Mononuclear cell (primary cell): Measurements from ENCODE around the gene OR2A1. TPM values are rescaled to one million over a fixed set of nuclear protein-coding genes. Genes with fewer than 3 reads are reported as not detected.
"Not testable (repeated sequence)": the region's sequence is repeated elsewhere in the genome, so short reads cannot be mapped to it uniquely, and the experiment has no call there.

Source experiments
- H3K27me3 ChIP-seq: 2 replicates; pipeline ENCODE4 v1.6.0; 2011; ENCODE audit warnings: low read length, control low read depth; ENCODE audit not compliant: insufficient read depth
- H3K4me1 ChIP-seq: 2 replicates; pipeline ENCODE4 v1.5.1; 2011; ENCODE audit warnings: mild to moderate bottlenecking, low read length, control low read depth; ENCODE audit not compliant: insufficient read depth
- H3K4me3 ChIP-seq: 2 replicates; pipeline ENCODE4 v1.5.1; 2011; ENCODE audit warnings: mild to moderate bottlenecking, low read length, moderate library complexity
- H3K9me3 ChIP-seq: 2 replicates; pipeline ENCODE4 v1.5.1; 2011; ENCODE audit warnings: low read depth, mild to moderate bottlenecking, control low read depth, low read length
- total RNA-seq: library from RNA; depleted of rRNA; stranded (reverse); fragments of >200 nt; gene quantifications from one replicate; pipeline ENCODE4 v1.2.3, GENCODE V29; 2012

The OR2A1 gene, protein sequence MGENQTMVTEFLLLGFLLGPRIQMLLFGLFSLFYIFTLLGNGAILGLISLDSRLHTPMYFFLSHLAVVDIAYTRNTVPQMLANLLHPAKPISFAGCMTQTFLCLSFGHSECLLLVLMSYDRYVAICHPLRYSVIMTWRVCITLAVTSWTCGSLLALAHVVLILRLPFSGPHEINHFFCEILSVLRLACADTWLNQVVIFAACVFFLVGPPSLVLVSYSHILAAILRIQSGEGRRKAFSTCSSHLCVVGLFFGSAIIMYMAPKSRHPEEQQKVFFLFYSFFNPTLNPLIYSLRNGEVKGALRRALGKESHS
- not detected for total RNA-seq

- H3K4me1 ChIP-seq, H3K27me3 ChIP-seq, H3K9me3 ChIP-seq, H3K4me3 ChIP-seq: not testable (repeated sequence)
Observed at GRCh38 chr7:144311872-144312469, at the start of gene OR2A1. OR2A1 (plus strand) TSS chr7:144312419; CDS start chr7:144318125, 5,706 bp downstream.

GRCh38 chr7:144264692-144265091 lies 47.5 kb upstream of the OR2A1 start, which contains the start of gene OR2A7:
OR2A7 (minus strand) TSS chr7:144264792; CDS start chr7:144259628, 5,164 bp downstream.
- H3K4me3 ChIP-seq, H3K4me1 ChIP-seq, H3K27me3 ChIP-seq, H3K9me3 ChIP-seq: not testable (repeated sequence)

GRCh38 chr7:144269188-144269587 lies 43.0 kb upstream of the OR2A1 start, which contains the start of gene CTAGE8:
CTAGE8 (minus strand) TSS chr7:144269288; CDS start chr7:144269250, 38 bp downstream.
- not testable (repeated sequence) for H3K4me3 ChIP-seq, H3K4me1 ChIP-seq, H3K9me3 ChIP-seq, H3K27me3 ChIP-seq

DNA sequence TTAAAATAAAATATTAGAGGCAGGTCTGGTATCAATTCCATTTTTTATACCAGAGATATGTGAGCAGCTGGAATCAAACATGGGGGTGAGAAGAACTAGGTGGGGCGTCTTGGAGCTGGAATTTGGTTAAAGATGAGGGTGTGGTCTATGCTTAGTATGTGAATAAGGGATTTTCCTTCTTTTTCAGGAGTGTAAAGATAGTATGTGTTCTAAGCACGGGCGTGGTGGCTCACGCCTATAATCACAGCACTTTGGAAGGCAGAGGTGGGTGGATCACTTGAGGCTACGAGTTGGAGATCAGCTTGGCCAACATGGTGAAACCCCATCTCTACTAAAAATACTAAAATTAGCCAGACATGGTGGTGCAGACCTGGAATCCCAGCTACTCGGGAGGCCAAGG lies 36.9 kb upstream of the OR2A1 start:
- not testable (repeated sequence) for H3K27me3 ChIP-seq, H3K9me3 ChIP-seq, H3K4me3 ChIP-seq, H3K4me1 ChIP-seq

DNA sequence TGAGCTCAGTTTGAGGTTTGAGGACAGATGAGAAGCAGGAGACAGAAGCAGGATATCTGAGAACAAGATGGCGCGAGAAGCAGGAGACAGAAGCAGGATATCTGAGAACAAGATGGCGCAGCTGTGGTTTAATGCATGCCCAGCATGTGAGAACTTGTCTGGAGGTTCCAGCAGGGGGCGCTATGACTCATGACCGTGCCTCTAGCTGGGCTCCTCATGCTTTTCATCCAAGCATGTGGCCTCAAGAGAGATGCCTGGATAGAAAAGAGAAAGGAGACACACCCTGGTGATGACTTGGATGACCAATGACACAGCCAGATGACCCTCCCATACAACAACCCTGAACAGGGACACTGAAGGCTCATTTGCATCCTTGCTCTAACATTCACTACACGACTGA lies 32.2 kb upstream of the OR2A1 start:
- not testable (repeated sequence) for H3K9me3 ChIP-seq

GRCh38 chr7:144281981-144282380 lies 30.2 kb upstream of the OR2A1 start:
- not testable (repeated sequence) for H3K4me3 ChIP-seq, H3K9me3 ChIP-seq, H3K27me3 ChIP-seq, H3K4me1 ChIP-seq

More for the DNA sequence above, 32.2 kb upstream of the OR2A1 start:
- H3K4me3 ChIP-seq, H3K4me1 ChIP-seq, H3K27me3 ChIP-seq: not testable (repeated sequence)

DNA sequence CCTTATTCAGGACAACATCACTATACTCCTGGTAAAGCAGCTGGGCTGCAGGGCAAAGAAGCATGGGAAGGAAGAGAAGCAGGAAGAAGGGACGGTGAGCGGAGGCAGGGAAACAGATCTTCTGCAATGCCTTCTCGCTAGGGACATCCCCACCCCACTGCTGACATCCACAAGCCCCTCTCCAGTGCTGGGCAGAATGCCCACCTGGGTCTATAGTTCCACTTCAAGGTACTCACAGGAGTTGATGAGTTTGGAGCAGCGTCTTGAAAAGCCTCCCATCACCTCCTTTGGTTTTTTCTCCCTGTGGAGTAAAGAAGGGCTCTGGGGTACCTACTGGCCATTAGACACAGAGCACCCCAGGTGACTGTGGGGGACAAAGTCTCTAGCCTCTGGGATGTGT lies 29.7 kb upstream of the OR2A1 start:
- H3K27me3 ChIP-seq, H3K4me1 ChIP-seq, H3K4me3 ChIP-seq, H3K9me3 ChIP-seq: not testable (repeated sequence)

- H3K4me3 ChIP-seq, H3K27me3 ChIP-seq, H3K9me3 ChIP-seq, H3K4me1 ChIP-seq: not testable (repeated sequence)
Observed at GRCh38 chr7:144283716-144284115, 28.5 kb upstream of the OR2A1 start.

DNA sequence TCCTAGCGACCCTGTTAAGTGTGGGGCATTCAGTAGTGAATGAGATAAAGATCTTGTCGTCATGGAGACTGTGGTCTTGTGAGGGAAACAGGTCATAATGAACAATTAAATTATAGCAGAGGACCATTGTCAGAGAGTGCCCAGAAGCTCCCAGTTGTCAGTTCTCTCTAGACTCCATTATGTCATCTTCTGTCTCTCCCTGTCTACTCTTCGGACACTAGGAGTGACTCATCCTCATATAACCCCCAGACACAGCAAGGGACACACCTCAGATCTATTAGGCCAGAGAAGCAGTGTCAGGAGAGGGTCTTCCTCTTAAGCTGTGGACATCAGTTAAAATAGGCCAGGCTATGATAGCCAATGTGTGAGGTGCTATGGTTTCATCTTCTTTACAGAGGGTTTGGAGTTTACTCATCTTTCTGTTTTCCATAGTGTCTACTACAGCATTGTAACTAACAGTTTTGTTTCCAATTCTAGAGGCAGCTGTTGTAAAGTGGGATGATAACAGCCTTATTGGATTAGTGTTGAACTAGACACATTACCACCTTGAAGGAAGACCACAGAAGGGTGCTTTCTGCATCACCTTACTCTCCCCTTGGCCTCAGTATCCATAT lies 24.9 kb upstream of the OR2A1 start:
- not testable (repeated sequence) for H3K27me3 ChIP-seq, H3K9me3 ChIP-seq, H3K4me1 ChIP-seq, H3K4me3 ChIP-seq

DNA sequence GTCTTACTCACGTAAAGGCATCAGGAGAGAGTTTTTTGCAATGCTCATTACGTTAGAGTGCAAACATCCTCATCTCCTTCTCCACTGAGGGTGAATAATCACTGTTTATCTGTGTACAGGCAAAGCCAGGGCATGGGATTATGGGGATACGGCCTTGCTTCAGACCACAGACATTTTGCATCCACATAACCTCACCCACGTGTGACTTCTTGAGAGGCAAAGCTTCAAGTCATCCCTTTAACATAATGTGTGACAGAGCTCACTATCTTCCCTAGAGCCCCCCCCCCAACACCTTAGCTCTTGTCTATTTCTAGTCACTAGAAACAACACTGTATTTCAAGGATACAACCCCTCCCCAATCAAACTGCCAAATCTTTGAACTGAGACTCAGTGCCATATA lies 20.6 kb upstream of the OR2A1 start:
- H3K4me1 ChIP-seq, H3K27me3 ChIP-seq, H3K4me3 ChIP-seq, H3K9me3 ChIP-seq: not testable (repeated sequence)

DNA sequence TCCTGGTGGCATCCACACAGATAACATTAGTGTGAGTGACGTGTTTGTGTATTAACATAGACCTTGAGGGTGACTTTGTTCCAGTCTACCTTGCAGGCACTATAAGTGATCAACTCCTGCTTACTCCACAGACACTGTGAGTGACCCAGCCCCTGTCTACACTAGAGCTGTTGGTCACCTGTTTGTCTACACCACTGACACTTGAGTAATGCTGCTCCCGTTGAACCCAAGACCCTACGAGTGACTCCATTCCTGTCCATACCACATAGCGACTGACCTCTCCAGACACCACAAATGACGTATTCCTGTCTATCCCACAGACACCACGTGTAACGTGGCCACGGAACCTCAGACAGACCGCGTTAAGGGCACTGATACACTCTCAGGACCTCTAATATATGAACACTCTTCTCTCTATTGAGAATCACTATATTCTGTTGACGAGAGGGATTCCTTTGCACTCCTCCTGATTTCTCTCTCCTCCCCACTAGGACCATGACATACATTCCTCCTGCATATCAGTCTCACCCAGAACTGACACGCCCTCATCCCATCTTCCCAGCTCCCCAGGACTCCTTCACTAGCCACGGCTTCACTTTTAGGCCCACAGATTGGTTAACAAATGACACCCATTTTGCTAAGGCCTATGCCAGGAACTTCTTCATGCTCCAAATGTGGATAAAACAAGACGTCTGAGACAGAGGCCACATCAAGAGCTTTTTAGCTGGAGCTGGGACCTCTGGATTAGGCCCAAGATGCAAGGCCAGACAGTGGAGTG lies 19.6 kb upstream of the OR2A1 start:
- not testable (repeated sequence) for H3K27me3 ChIP-seq, H3K9me3 ChIP-seq, H3K4me3 ChIP-seq, H3K4me1 ChIP-seq

DNA sequence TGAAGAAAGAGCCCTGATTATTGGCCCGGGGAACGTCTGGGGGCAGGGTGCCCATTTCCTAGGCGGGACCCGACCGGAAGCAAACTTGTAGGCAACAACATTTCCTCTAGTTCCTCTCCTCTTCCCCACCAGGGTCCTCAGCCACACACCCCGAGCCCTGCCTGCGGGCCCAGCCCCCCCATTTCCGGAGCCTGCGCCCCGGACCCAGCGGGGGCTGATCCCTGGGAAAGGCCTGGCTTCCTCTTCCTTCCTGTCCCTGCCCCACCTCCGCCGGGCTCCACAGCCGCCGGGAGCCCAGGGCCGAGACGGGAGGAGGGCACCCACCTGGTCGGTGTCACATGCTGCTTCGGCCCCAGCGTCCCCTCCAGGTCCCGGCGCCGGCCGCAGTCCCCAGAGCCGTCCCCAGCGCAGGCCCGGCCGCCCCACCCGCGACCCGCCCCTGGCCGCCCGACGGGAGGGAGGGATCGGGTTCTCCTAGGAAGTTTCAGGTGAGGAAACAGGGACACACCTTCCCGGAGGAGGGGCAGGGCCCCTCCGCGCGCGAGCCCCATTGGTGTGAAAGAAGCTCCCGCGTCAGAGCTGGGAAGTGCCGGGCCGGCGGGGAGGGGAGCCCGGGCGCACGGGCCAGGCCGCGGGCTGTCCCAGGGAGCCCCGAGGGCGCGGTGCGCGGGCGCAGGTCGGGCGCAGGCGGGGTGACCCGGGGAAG lies 18.3 kb upstream of the OR2A1 start:
- H3K9me3 ChIP-seq, H3K4me1 ChIP-seq, H3K27me3 ChIP-seq, H3K4me3 ChIP-seq: not testable (repeated sequence)

- H3K9me3 ChIP-seq, H3K4me1 ChIP-seq, H3K27me3 ChIP-seq, H3K4me3 ChIP-seq: not testable (repeated sequence)
Observed at GRCh38 chr7:144302578-144303303, 9.5 kb upstream of the OR2A1 start.

GRCh38 chr7:144303607-144304006 lies 8.6 kb upstream of the OR2A1 start:
- H3K4me3 ChIP-seq, H3K27me3 ChIP-seq: not testable (repeated sequence)

More at GRCh38 chr7:144303607-144304006, 8.6 kb upstream of the OR2A1 start:
- H3K4me1 ChIP-seq, H3K9me3 ChIP-seq: not testable (repeated sequence)
